ENCODE data around the gene POU2F1.

Gene POU2F1

GRCh38 chr1:167249702-167250101 lies 29.0 kb downstream of the POU2F1 start:
- H3K4me3 ChIP-seq (ENCODE audit: low read depth, low read length) = no peak overlapping the region
- in situ Hi-C loops (cut with HindIII; ENCODE audit: low sequenced_read_pairs) = no loop called here
- TF ChIP-seq CTCF (IDR thresholded peaks at IDR 0.05; ENCODE audit: low read depth, low read length) = no peak
- DNase-seq (ENCODE audit: low read depth, low spot score) = no peak

GRCh38 chr1:167250482-167250881 lies 29.8 kb downstream of the POU2F1 start:
- H3K4me3 ChIP-seq (ENCODE audit: low read depth, low read length) = no peak overlapping the region
- DNase-seq (ENCODE audit: low read depth, low spot score) = no peak
- no peak for TF ChIP-seq CTCF (IDR thresholded peaks at IDR 0.05; ENCODE audit: low read depth, low read length)
- in situ Hi-C loops (cut with HindIII; ENCODE audit: low sequenced_read_pairs) = no loop called here

GRCh38 chr1:167251472-167251871 lies 30.8 kb downstream of the POU2F1 start:
- in situ Hi-C loops (cut with HindIII; ENCODE audit: low sequenced_read_pairs) = no loop called here
- DNase-seq (ENCODE audit: low read depth, low spot score) = no peak
- no peak for TF ChIP-seq CTCF (IDR thresholded peaks at IDR 0.05; ENCODE audit: low read depth, low read length)
- no peak overlapping the region for H3K4me3 ChIP-seq (ENCODE audit: low read depth, low read length)

GRCh38 chr1:167252986-167253385 lies 32.3 kb downstream of the POU2F1 start:
- TF ChIP-seq CTCF (IDR thresholded peaks at IDR 0.05; ENCODE audit: low read depth, low read length) = no peak
- H3K4me3 ChIP-seq (ENCODE audit: low read depth, low read length) = no peak overlapping the region
- no peak for DNase-seq (ENCODE audit: low read depth, low spot score)
- in situ Hi-C loops (cut with HindIII; ENCODE audit: low sequenced_read_pairs) = no loop called here

- no peak for DNase-seq (ENCODE audit: low read depth, low spot score)
- no peak overlapping the region for H3K4me3 ChIP-seq (ENCODE audit: low read depth, low read length)
- in situ Hi-C loops (cut with HindIII; ENCODE audit: low sequenced_read_pairs) = no loop called here
- no peak for TF ChIP-seq CTCF (IDR thresholded peaks at IDR 0.05; ENCODE audit: low read depth, low read length)
Observed at GRCh38 chr1:167258858-167259257, 38.2 kb downstream of the POU2F1 start.

GRCh38 chr1:167262836-167263235 lies 42.1 kb downstream of the POU2F1 start:
- TF ChIP-seq CTCF (IDR thresholded peaks at IDR 0.05; ENCODE audit: low read depth, low read length) = no peak
- peak; percentile 14 for DNase-seq (ENCODE audit: low read depth, low spot score)
- H3K4me3 ChIP-seq (ENCODE audit: low read depth, low read length) = no peak overlapping the region
- in situ Hi-C loops (cut with HindIII; ENCODE audit: low sequenced_read_pairs) = no loop called here

- H3K4me3 ChIP-seq (ENCODE audit: low read depth, low read length) = no peak overlapping the region
- DNase-seq (ENCODE audit: low read depth, low spot score) = no peak
- in situ Hi-C loops (cut with HindIII; ENCODE audit: low sequenced_read_pairs) = no loop called here
- TF ChIP-seq CTCF (IDR thresholded peaks at IDR 0.05; ENCODE audit: low read depth, low read length) = no peak
Observed at GRCh38 chr1:167263344-167263743, 42.7 kb downstream of the POU2F1 start.

All from astrocyte of the spinal cord (primary cell).